Esophagus squamous epithelium (tissue), 5 donors: ENCODE measurements around the gene TSPEAR. TPM values are rescaled to one million over a fixed set of nuclear protein-coding genes. Genes with fewer than 3 reads are reported as not detected.

ENCODE experiments used
- DNase-seq: peaks from one replicate; lab custom pipeline; 2025; lab: John Stamatoyannopoulos, UW
- H3K27ac ChIP-seq, 4 donors: fragments of 200-600 bp; sonication (generic); one replicate each; pipeline ENCODE4 v1.5.1; 2016 to 2019; ENCODE audit warnings: mild to moderate bottlenecking in 1 of 4
- H3K27me3 ChIP-seq, 4 donors: fragments of 200-600 bp; sonication (generic); 1 replicate in 3 of 4; 2 replicates in 1 of 4; pipeline versions ENCODE4 v1.5.1 to v1.6.0; 2017 to 2021; ENCODE audit warnings: antibody characterized with exemption in 1 of 4
- H3K36me3 ChIP-seq, 3 donors: fragments of 200-600 bp; sonication (generic); one replicate each; pipeline ENCODE4 v1.5.1; 2016 to 2019
- H3K4me1 ChIP-seq, 3 donors: fragments of 200-600 bp; sonication (generic); one replicate each; pipeline ENCODE4 v1.5.1; 2017 to 2019
- H3K4me3 ChIP-seq, 4 donors: fragments of 200-600 bp; sonication (generic); 1 replicate in 3 of 4; 2 replicates in 1 of 4; pipeline ENCODE4 v1.5.1; 2016 to 2019; ENCODE audit warnings: mild to moderate bottlenecking in 2 of 4, moderate library complexity in 1 of 4
- H3K9me3 ChIP-seq, 3 donors: fragments of 200-600 bp; sonication (generic); one replicate each; pipeline ENCODE4 v1.5.1; 2016 to 2019
- CTCF ChIP-seq, 6 experiments: fragments of 450-650 bp in 4 of 6; fragments of 200-600 bp in 2 of 6; sonication (generic) in 2 of 6; IDR thresholded peaks; one replicate each; pipeline ENCODE4 v1.5.1; 2016 to 2019; ENCODE audit warnings: antibody characterized with exemption in 6 of 6, mild to moderate bottlenecking in 4 of 6, moderate library complexity in 4 of 6
- POLR2A ChIP-seq, 4 donors: fragments of 450-650 bp; IDR thresholded peaks; one replicate each; pipeline ENCODE4 v1.6.1; 2017; ENCODE audit warnings: antibody characterized with exemption in 4 of 4, mild to moderate bottlenecking in 4 of 4, moderate library complexity in 3 of 4
- WGBS, 2 donors: methylation state at CpG; one replicate each; pipeline ENCODE4 v1.1.5; 2018; 5-methylcytosine and 5-hydroxymethylcytosine counted together
- intact Hi-C: fragments of 100-400 bp; cut with DNase I; formaldehyde crosslinking; loops from one replicate; pipeline ENCODE4 v1.15.0; 2022
- total RNA-seq, 4 donors: library from RNA; depleted of rRNA; stranded (reverse); fragments of >200 nt; gene quantifications; one replicate each; pipeline ENCODE4 v1.1.0, GENCODE V29; 2016
- donor health status: DM: yes; HTN: yes; CAD: no.

TSPEAR gene
- total RNA-seq, 4 donors from 2014 or later, result not detected

- no peak overlapping the region for H3K4me3 ChIP-seq
- H3K9me3 ChIP-seq, result no peaks in the 10 kb centered on the region
- DNase-seq, result no peak
- H3K27me3 ChIP-seq, result peaks cover 0 to 44% (median 2%) of the 10 kb centered on the region in 4 donors
- H3K36me3 ChIP-seq, result no peaks in the 10 kb centered on the region
- TF ChIP-seq POLR2A (IDR thresholded peaks at IDR 0.05) (no peak), CTCF (IDR thresholded peaks at IDR 0.05) (no peak)
- H3K27ac ChIP-seq, result no peak overlapping the region
- peaks cover 0 to 16% (median 0%) of the 10 kb centered on the region in 3 donors for H3K4me1 ChIP-seq
- intact Hi-C loops, result loop anchor here (10.0 kb wide), 1 partner anchor 281 kb away; no protein-coding TSS in a partner anchor
- 66% methylated on average over 3 of the region's 15 CpGs; no CpG with 5 or more reads in 1 of the 2 donors for WGBS, 2 donors
Observed at GRCh38 chr21:44513389-44514217, 197.8 kb downstream of the TSPEAR start.

DNA sequence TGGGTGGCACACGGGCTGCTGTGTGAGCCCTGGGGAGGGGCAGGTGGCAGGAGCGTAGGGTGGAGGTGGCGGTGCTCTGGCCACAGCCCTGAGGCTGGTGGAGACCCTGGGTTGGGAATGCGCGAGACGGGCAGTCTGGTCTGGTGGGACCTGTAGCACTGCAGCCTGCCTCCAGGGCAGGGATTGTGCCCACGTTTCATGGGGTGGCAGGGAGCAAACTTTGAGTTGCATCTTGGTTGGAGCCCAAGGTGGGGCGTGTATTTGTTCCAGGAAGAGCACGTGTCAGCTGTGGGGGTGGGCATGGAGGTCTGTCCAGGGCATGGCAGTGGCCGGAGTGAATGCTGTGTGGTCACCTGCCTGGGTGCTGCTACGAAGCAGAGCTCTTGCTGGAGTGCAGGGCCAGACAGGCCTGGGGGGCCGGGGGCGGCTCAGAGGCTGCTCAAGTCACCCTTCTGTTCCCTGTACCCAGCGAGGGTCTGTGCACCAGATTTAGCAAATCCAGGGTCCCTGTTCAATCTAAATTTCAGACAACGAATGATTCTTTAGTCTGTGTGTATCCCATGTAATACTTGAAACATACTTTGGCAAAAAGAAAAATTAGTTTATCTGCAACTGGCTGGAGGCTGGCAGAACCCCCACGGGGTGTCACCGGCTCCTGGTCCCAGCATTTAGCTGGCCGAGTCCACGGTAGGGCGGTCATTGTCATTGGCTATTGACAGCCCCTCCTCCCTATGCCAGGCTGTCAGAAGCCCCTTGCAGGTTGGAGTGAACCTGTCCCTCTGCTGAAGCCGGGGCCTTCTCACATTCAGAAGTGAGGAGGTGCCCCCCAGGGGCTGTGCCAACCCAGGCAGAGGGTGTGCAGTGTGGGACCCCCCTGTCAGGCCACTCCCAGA is 198.6 kb downstream of the TSPEAR start:
- Histone ChIP-seq H3K27ac (no peak overlapping the region), H3K9me3 (no peaks in the 10 kb centered on the region), H3K36me3 (no peaks in the 10 kb centered on the region), H3K4me1 (peaks cover 0 to 16% (median 0%) of the 10 kb centered on the region in 3 donors), H3K4me3 (no peak overlapping the region), H3K27me3 (peaks cover 0 to 52% (median 2%) of the 10 kb centered on the region in 4 donors)
- intact Hi-C loops, result loop anchor here (10.0 kb wide), 1 partner anchor 282 kb away; no protein-coding TSS in a partner anchor
- TF ChIP-seq POLR2A (IDR thresholded peaks at IDR 0.05) (no peak), CTCF (IDR thresholded peaks at IDR 0.05) (no peak)
- no peak for DNase-seq
- 59 to 60% methylated on average over 4 to 7 of the region's 21 CpGs for WGBS, 2 donors

- DNase-seq, result no peak
- intact Hi-C loops, result loop anchor here (10.0 kb wide), 1 partner anchor 283 kb away; no protein-coding TSS in a partner anchor
- Histone ChIP-seq H3K27ac (no peak overlapping the region), H3K36me3 (no peaks in the 10 kb centered on the region), H3K4me1 (peaks cover 0 to 16% (median 0%) of the 10 kb centered on the region in 3 donors), H3K4me3 (no peak overlapping the region), H3K27me3 (peaks cover 0 to 61% (median 2%) of the 10 kb centered on the region in 4 donors), H3K9me3 (no peaks in the 10 kb centered on the region)
- 73 to 80% methylated on average over 6 to 8 of the region's 8 CpGs for WGBS, 2 donors
- TF ChIP-seq POLR2A (IDR thresholded peaks at IDR 0.05) (no peak), CTCF (IDR thresholded peaks at IDR 0.05) (no peak)
Observed at GRCh38 chr21:44511938-44512275, 199.5 kb downstream of the TSPEAR start.

GRCh38 chr21:44511219-44511937 is 200.0 kb downstream of the TSPEAR start:
- no peak for TF ChIP-seq CTCF (IDR thresholded peaks at IDR 0.05)
- TF ChIP-seq POLR2A (IDR thresholded peaks at IDR 0.05), result no peak
- peaks cover 0 to 66% (median 2%) of the 10 kb centered on the region in 4 donors for H3K27me3 ChIP-seq
- no peaks in the 10 kb centered on the region for H3K9me3 ChIP-seq
- intact Hi-C loops, result loop anchor here (10.0 kb wide), 1 partner anchor 283 kb away; no protein-coding TSS in a partner anchor
- WGBS, 2 donors, result 70 to 74% methylated on average over 5 to 7 of the region's 11 CpGs
- no peaks in the 10 kb centered on the region for H3K36me3 ChIP-seq
- no peak overlapping the region for H3K27ac ChIP-seq
- peaks cover 0 to 16% (median 0%) of the 10 kb centered on the region in 3 donors for H3K4me1 ChIP-seq
- H3K4me3 ChIP-seq, result no peak overlapping the region
- no peak for DNase-seq
